Measurements from ENCODE around the gene CNPY3. TPM values are rescaled to one million over a fixed set of nuclear protein-coding genes. Genes with fewer than 3 reads are reported as not detected.

Gene CNPY3
- total RNA-seq, 1 experiment from 2014 or later = 56.0 TPM

DNA sequence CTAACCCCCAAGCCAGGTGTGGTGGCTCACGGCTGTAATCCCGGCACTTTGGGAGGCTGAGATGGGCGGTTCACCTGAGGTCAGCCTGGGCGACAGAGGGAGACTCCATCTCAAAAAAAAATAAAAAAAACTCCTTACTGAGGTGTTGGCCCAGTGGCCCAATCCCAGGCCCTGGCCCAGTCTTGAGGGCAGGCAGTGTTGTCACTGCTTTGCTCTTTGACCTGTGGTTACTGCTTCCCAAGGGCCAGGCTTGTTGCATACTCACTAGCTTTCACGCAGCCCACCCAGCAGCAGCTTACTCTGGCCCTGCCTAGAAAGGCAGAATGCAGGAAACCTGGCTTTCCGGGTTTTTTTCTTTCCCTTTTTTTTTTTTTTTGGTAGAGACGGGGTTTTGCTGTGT is 13.2 kb downstream of the CNPY3 start:
- DNase-seq = no peak
- Histone ChIP-seq H4K91ac (ENCODE audit: insufficient read length, low read depth, low read length) (no peak overlapping the region), H3K27me3 (ENCODE audit: insufficient read depth, low read length) (no peaks in the 10 kb centered on the region), H2AK5ac (ENCODE audit: insufficient read length, low read length) (no peak overlapping the region), H4K8ac (replicated peaks; ENCODE audit: insufficient read length, low read depth, low read length) (no peak overlapping the region), H3K23ac (ENCODE audit: insufficient read length, low read depth, low read length) (no peak overlapping the region), H3K18ac (ENCODE audit: insufficient read length, low read depth, low read length) (no peak overlapping the region), H2BK12ac (ENCODE audit: insufficient read length, low read depth, low read length) (no peak overlapping the region), H3K23me2 (ENCODE audit: insufficient read length, low read depth, low read length, poor library complexity, severe bottlenecking) (no peaks in the 10 kb centered on the region), H3K27ac (ENCODE audit: insufficient read length, low read depth, low read length) (no peak overlapping the region), H3K14ac (ENCODE audit: insufficient read depth, low read length) (no peak overlapping the region), H3K4ac (ENCODE audit: low read depth, low read length) (no peak overlapping the region), H3K4me1 (ENCODE audit: insufficient read depth, low read length) (no peaks in the 10 kb centered on the region), H3K79me2 (ENCODE audit: insufficient read depth, low read length) (peaks cover 2% of the 10 kb centered on the region; the same call in 1 of the 2 replicates), H3T11ph (ENCODE audit: low read length) (no peak overlapping the region), H2BK5ac (ENCODE audit: insufficient read length, low read length) (no peak overlapping the region), H4K20me1 (ENCODE audit: control insufficient read depth, insufficient read depth, insufficient read length) (peaks cover 2% of the 10 kb centered on the region), H2AFZ (ENCODE audit: low read length) (no peak overlapping the region), H3K9me3 (ENCODE audit: control insufficient read depth, low read depth, low read length) (no peaks in the 10 kb centered on the region), H4K5ac (ENCODE audit: insufficient read length, low read depth, low read length) (no peak overlapping the region), H3K56ac (ENCODE audit: insufficient read length, low read depth, low read length) (no peak overlapping the region), H3K9ac (ENCODE audit: extremely low read depth, insufficient read length, low read length) (no peak overlapping the region), H2BK15ac (ENCODE audit: low read depth, low read length) (no peak overlapping the region), H2BK20ac (ENCODE audit: low read depth, low read length, poor library complexity, severe bottlenecking) (no peak overlapping the region), H3K4me2 (ENCODE audit: insufficient read depth, insufficient read length, low read length) (no peak overlapping the region), H2BK120ac (ENCODE audit: low read depth, low read length, poor library complexity, severe bottlenecking) (no peak overlapping the region), H3K79me1 (ENCODE audit: insufficient read depth, low read depth, low read length, poor library complexity, severe bottlenecking) (no peaks in the 10 kb centered on the region)
- TF ChIP-seq, protein P1, sequence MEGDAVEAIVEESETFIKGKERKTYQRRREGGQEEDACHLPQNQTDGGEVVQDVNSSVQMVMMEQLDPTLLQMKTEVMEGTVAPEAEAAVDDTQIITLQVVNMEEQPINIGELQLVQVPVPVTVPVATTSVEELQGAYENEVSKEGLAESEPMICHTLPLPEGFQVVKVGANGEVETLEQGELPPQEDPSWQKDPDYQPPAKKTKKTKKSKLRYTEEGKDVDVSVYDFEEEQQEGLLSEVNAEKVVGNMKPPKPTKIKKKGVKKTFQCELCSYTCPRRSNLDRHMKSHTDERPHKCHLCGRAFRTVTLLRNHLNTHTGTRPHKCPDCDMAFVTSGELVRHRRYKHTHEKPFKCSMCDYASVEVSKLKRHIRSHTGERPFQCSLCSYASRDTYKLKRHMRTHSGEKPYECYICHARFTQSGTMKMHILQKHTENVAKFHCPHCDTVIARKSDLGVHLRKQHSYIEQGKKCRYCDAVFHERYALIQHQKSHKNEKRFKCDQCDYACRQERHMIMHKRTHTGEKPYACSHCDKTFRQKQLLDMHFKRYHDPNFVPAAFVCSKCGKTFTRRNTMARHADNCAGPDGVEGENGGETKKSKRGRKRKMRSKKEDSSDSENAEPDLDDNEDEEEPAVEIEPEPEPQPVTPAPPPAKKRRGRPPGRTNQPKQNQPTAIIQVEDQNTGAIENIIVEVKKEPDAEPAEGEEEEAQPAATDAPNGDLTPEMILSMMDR (conservative IDR thresholded peaks at IDR 0.05) = no peak
- Mint-ChIP-seq H3K27me3 (ENCODE audit: low read depth) (no peaks in the 10 kb centered on the region), H3K4me3 (no peak overlapping the region; a peak in 1 of 5 replicates), H3K4me1 (peaks cover 9 to 14% of the 10 kb centered on the region in 2 experiments), H3K27ac (peak overlapping the region in 1 of 3 experiments; percentile 21; a peak in 1 of 7 replicates), H3K9me3 (no peaks in the 10 kb centered on the region; a peak in 1 of 5 replicates), H3K36me3 (ENCODE audit: insufficient read depth in 1 of 3, low read depth in 3 of 3) (peaks cover 11 to 57% (median 21%) of the 10 kb centered on the region in 3 experiments; a peak in 6 of 7 replicates)
- WGBS (ENCODE audit: extremely low coverage, insufficient read length, low lambda C conversion rate) = no CpG with 5 or more reads among the region's 7 CpGs

Data from H9 (cell line).